ENCODE measurements around the gene TMEM128. TPM values are rescaled to one million over a fixed set of nuclear protein-coding genes. Genes with fewer than 3 reads are reported as not detected.

Gene TMEM128, protein sequence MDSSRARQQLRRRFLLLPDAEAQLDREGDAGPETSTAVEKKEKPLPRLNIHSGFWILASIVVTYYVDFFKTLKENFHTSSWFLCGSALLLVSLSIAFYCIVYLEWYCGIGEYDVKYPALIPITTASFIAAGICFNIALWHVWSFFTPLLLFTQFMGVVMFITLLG
- total RNA-seq, result 29.2 TPM
- long read RNA-seq, transcript TMEM128-202 (5 exons, 1,221 nt), result major isoform, 18 of 34 reads
- long read RNA-seq, partial matches to known transcripts, result 0 of 34 reads
- long read RNA-seq, other reads (novel, unspliced or antisense), result 15 of 34 reads

DNA sequence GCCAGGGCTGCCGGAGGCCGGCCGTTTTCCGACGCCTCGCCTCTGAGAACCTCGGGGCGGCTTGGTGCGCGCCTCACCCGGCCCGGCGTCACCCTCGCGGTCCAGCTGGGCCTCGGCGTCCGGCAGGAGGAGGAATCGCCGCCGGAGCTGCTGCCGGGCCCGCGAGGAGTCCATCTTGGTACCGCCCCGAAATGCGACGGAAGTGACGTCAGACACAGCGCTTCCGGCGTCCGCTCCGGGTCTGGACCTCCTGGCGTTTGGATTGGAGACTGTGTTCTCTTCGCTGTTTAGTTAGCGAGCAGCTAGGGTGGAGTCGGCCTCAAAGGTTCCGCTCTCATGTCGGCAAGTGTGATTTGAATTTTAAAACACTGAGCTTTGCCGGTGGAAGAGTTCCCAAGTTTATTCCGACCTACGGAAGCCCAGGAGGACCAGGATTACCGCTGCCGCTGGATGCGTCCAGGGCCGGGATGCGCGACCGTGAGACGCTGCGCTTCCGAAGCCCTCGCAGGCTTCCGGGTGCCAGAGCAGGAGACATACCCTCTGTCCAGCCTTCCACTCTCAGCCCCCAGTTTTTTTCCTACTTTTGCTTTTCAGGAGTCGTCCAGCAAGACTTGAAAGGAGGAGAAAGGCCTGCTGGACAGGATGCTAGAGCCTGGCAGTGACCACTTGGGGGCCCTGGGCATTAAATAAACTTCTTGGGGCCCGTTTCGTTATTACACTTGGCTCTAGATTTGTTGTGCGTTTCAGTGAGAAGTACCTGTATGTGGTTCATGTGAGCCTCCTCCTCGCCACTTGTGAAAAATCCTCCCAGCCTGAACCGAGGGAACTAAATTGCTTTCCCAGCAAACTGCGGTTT, at the start of gene TMEM128:
TSS of gene TMEM128 (minus strand) at position 195 of the 856 bp plus-strand sequence. CDS start at position 174, 21 bp downstream.
- TF ChIP-seq, protein P1, sequence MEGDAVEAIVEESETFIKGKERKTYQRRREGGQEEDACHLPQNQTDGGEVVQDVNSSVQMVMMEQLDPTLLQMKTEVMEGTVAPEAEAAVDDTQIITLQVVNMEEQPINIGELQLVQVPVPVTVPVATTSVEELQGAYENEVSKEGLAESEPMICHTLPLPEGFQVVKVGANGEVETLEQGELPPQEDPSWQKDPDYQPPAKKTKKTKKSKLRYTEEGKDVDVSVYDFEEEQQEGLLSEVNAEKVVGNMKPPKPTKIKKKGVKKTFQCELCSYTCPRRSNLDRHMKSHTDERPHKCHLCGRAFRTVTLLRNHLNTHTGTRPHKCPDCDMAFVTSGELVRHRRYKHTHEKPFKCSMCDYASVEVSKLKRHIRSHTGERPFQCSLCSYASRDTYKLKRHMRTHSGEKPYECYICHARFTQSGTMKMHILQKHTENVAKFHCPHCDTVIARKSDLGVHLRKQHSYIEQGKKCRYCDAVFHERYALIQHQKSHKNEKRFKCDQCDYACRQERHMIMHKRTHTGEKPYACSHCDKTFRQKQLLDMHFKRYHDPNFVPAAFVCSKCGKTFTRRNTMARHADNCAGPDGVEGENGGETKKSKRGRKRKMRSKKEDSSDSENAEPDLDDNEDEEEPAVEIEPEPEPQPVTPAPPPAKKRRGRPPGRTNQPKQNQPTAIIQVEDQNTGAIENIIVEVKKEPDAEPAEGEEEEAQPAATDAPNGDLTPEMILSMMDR (IDR thresholded peaks at IDR 0.05), result peak; percentile 5
- Histone ChIP-seq H3K27me3 (ENCODE audit: low read depth) (no peaks in the 10 kb centered on the region), H3K4me3 (peak within 1 kb of the TSS; percentile 81), H3K36me3 (peaks cover 29% of the 10 kb centered on the region), H3K9me3 (no peaks in the 10 kb centered on the region), H3K27ac (peak within 1 kb of the TSS; percentile 96), H3K4me1 (peaks cover 21% of the 10 kb centered on the region)
- intact Hi-C loops (cut with DNase I), result no loop called here
- peak; percentile 96 to 98 for ATAC-seq
- DNase-seq, result peak; percentile 94

- H3K4me1 ChIP-seq, result peaks cover 4% of the 10 kb centered on the region
- H3K36me3 ChIP-seq, result peaks cover 24% of the 10 kb centered on the region
- no peak overlapping the region for H3K27ac ChIP-seq
- no peak for ATAC-seq
- no peaks in the 10 kb centered on the region for H3K27me3 ChIP-seq (ENCODE audit: low read depth)
- H3K9me3 ChIP-seq, result no peaks in the 10 kb centered on the region
- no peak overlapping the region for H3K4me3 ChIP-seq
- no peak for DNase-seq
- intact Hi-C loops (cut with DNase I), result no loop called here
- TF ChIP-seq, protein P1 (IDR thresholded peaks at IDR 0.05), result no peak
These were observed 48.3 kb upstream of the TMEM128 start for GRCh38 chr4:4296283-4296846.

- Histone ChIP-seq H3K36me3 (peaks cover 1% of the 10 kb centered on the region), H3K9me3 (no peaks in the 10 kb centered on the region), H3K27me3 (ENCODE audit: low read depth) (no peaks in the 10 kb centered on the region), H3K4me1 (peaks cover 23% of the 10 kb centered on the region), H3K4me3 (no peak overlapping the region), H3K27ac (no peak overlapping the region)
- TF ChIP-seq, protein P1 (IDR thresholded peaks at IDR 0.05), result no peak
- DNase-seq (no peak), ATAC-seq (no peak)
- intact Hi-C loops (cut with DNase I), result no loop called here
These were observed 45.3 kb upstream of the TMEM128 start for GRCh38 chr4:4293279-4293678.

DNA sequence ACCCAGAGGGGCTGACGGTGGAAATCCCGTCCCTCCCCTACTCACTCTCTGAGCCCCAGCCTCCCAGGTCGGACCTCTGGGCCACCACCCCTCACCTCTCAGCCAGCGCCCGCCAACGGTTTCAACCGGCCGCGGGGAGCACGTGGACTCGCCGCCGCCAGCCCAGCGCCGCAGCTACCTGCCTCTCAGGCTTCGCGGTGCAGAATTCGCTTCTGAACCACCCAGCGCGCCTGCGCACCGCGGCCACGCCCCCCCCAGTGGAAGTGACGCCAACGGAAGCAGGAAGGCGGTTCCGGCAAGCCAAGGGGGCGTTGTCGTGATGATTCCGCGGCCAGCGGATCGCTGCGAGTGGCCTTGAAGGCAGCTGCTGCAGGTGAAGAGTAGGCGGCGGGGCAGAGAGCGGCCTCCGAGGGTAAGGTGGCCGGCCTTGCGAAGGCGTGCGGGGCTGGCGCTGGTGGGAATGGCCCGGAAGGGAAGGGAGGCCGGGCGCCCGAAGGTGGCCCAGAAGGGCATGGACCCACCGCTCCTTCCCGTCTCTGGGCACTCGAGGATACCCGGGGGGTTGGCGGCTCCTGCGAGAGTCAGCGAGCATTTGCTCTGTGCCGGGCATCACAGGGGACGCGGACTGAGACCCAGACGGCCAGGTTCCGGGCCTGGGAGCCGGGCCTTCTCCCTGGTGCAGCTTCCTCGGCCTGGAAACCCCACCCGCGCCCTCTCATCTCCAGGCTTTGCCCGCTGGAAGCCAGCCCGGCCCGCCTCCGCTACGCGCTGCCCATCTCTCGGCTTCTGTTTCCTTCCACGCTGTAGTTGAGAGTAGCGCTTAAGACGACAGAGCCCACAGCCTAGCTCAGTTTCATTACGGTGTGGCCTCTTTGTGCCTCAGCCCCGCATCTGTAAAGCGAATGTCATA, 42.2 kb upstream of the TMEM128 start, which contains the start of the genes LYAR and ZBTB49:
TSS of gene LYAR (minus strand) at position 214 of the 910 bp plus-strand sequence. CDS start 6,412 bp downstream, outside the sequence.
TSS of gene ZBTB49 (plus strand) at position 311 of the 910 bp plus-strand sequence. CDS start 9,695 bp downstream, outside the sequence.
- peak; percentile 94 for DNase-seq
- Histone ChIP-seq H3K27ac (peak within 1 kb of the TSS; percentile 80), H3K9me3 (no peaks in the 10 kb centered on the region), H3K27me3 (ENCODE audit: low read depth) (no peaks in the 10 kb centered on the region), H3K4me1 (peaks cover 23% of the 10 kb centered on the region), H3K4me3 (peak within 1 kb of the TSS; percentile 99), H3K36me3 (peaks cover 12% of the 10 kb centered on the region)
- ATAC-seq, result peak; percentile 99 to 100
- TF ChIP-seq, protein P1 (IDR thresholded peaks at IDR 0.05), result no peak
- intact Hi-C loops (cut with DNase I), result no loop called here
